HCT116 (cell line): ENCODE measurements around the gene HOGA1. TPM values are rescaled to one million over a fixed set of nuclear protein-coding genes. Genes with fewer than 3 reads are reported as not detected.

Experiments
- ATAC-seq: fragments of 200-7000 bp; cut with Tn5 transposase; 2 replicates; pipeline ENCODE4 v1.9.1; 2020; ENCODE audit warnings: mild to moderate bottlenecking, moderate library complexity
- BruUV-seq: library from RNA; stranded (reverse); fragments of 400-500 nt; replicated peaks from 2 replicates; lab custom pipeline; 2021; lab: Mats Ljungman, UMichigan
- CTCF ChIA-PET: fragments of 300-600 bp; sonication (Branson Sonifier 250); formaldehyde crosslinking; loops from one replicate; lab custom pipeline; 2021; ENCODE audit warnings: antibody characterized with exemption; lab: Charles Lee
- POLR2A ChIA-PET: fragments of 300-600, 350-600 bp; sonication (Branson Sonifier 250); formaldehyde crosslinking; loops from one replicate; lab custom pipeline; 2021; ENCODE audit warnings: antibody characterized with exemption; lab: Charles Lee
- RAD21 ChIA-PET, 2 experiments: fragments of 300-600 bp; sonication (Branson Sonifier 250); formaldehyde crosslinking; loops; one replicate each; lab custom pipeline; 2023; ENCODE audit warnings: low total read pairs in 2 of 2; ENCODE audit not compliant: uncharacterized antibody in 2 of 2, unreplicated experiment in 2 of 2, low non-redundant PET in 1 of 2; lab: Charles Lee
- DNase-seq: peaks from one replicate; pipeline ENCODE4 v3.0.0-alpha.2; 2010; ENCODE audit warnings: low read depth, low spot score
- H2AFZ ChIP-seq: fragments of 200-600 bp; shearing (Covaris generic), sonication (generic); 2 replicates; pipeline ENCODE4 v1.6.1; 2017; ENCODE audit warnings: low read depth, mixed run types, mixed read lengths, antibody characterized with exemption, low read length; ENCODE audit not compliant: poor library complexity, severe bottlenecking
- H3K27ac ChIP-seq: 2 replicates; pipeline ENCODE4 v1.5.1; 2012; ENCODE audit warnings: low read depth, low read length
- H3K27me3 ChIP-seq: fragments of 200-600 bp; sonication (generic); 2 replicates; pipeline ENCODE4 v1.6.1; 2016; ENCODE audit warnings: mixed run types, low read length, mixed read lengths; ENCODE audit not compliant: insufficient read depth
- H3K36me3 ChIP-seq, 2 experiments: fragments of 200-500 bp in 1 of 2; fragments of 200-600 bp in 1 of 2; sonication (Bioruptor generic) in 1 of 2; sonication (generic) in 1 of 2; 2 replicates each; pipeline versions ENCODE4 v1.5.1 to v1.6.1; 2014 to 2016; ENCODE audit warnings: low read length in 2 of 2, inconsistent platforms in 1 of 2, mixed read lengths in 1 of 2, mixed run types in 1 of 2; ENCODE audit not compliant: insufficient read depth in 2 of 2, control insufficient read depth in 1 of 2
- H3K4me1 ChIP-seq, 2 experiments: fragments of 200-600 bp in 1 of 2; sonication (generic) in 1 of 2; 2 replicates each; pipeline versions ENCODE4 v1.5.1 to v1.6.1; 2012 to 2017; ENCODE audit warnings: low read length in 2 of 2, inconsistent platforms in 1 of 2, mild to moderate bottlenecking in 1 of 2, mixed read lengths in 1 of 2, mixed run types in 1 of 2, moderate library complexity in 1 of 2; ENCODE audit not compliant: insufficient read depth in 2 of 2, control insufficient read depth in 1 of 2
- H3K4me2 ChIP-seq: fragments of 200-600 bp; sonication (generic); 2 replicates; pipeline ENCODE4 v1.6.1; 2017; ENCODE audit warnings: mixed run types, low read length, mixed read lengths
- H3K4me3 ChIP-seq, 2 experiments: fragments of 200-600 bp in 1 of 2; sonication (generic) in 1 of 2; replicated peaks in 1 of 2; 2 replicates each; pipeline ENCODE4 v1.5.1; 2011 to 2016; ENCODE audit warnings: low read length in 2 of 2, control low read depth in 1 of 2, low read depth in 1 of 2, mild to moderate bottlenecking in 1 of 2, mixed read lengths in 1 of 2, mixed run types in 1 of 2
- H3K79me2 ChIP-seq: fragments of 200-600 bp; sonication (generic); 2 replicates; pipeline ENCODE4 v1.6.1; 2017; ENCODE audit warnings: mild to moderate bottlenecking, mixed run types, low read length, moderate library complexity, mixed read lengths; ENCODE audit not compliant: insufficient read depth
- H3K9ac ChIP-seq: fragments of 200-600 bp; sonication (generic); 2 replicates; pipeline ENCODE4 v1.6.1; 2016; ENCODE audit warnings: low read length, mixed read lengths
- H3K9me2 ChIP-seq: fragments of 200-600 bp; sonication (generic), shearing (Covaris generic); 2 replicates; pipeline ENCODE4 v1.6.1; 2017; ENCODE audit warnings: mixed run types, mild to moderate bottlenecking, moderate library complexity; ENCODE audit not compliant: insufficient read depth
- H3K9me3 ChIP-seq, 2 experiments: fragments of 200-500 bp in 1 of 2; fragments of 200-600 bp in 1 of 2; sonication (Bioruptor generic) in 1 of 2; sonication (generic) in 1 of 2; 2 replicates each; pipeline ENCODE4 v1.6.1; 2014 to 2017; ENCODE audit warnings: low read length in 2 of 2, mixed read lengths in 2 of 2, inconsistent platforms in 1 of 2, low read depth in 1 of 2, mild to moderate bottlenecking in 1 of 2, mixed run types in 1 of 2, moderate library complexity in 1 of 2; ENCODE audit not compliant: control insufficient read depth in 1 of 2, insufficient read depth in 1 of 2
- H4K20me1 ChIP-seq: fragments of 200-600 bp; sonication (generic), shearing (Covaris generic); 2 replicates; pipeline ENCODE4 v1.6.1; 2017; ENCODE audit warnings: mixed run types, mild to moderate bottlenecking, moderate library complexity; ENCODE audit not compliant: insufficient read depth
- CBX3 ChIP-seq: IDR thresholded peaks from 2 replicates; pipeline ENCODE4 v1.6.1; 2012; ENCODE audit warnings: low read depth
- CTCF ChIP-seq, 3 experiments: fragments of 200-600 bp in 1 of 3; sonication (generic) in 1 of 3; IDR thresholded peaks in 2 of 3; conservative IDR thresholded peaks in 1 of 3; 2 replicates each; pipeline ENCODE4 v1.5.1; 2012 to 2017; ENCODE audit warnings: low read depth in 2 of 3, low read length in 2 of 3, antibody characterized with exemption in 1 of 3, borderline replicate concordance in 1 of 3, control low read depth in 1 of 3, mild to moderate bottlenecking in 1 of 3, mixed read lengths in 1 of 3, mixed run types in 1 of 3, moderate library complexity in 1 of 3; ENCODE audit not compliant: insufficient read depth in 1 of 3
- EZH2 ChIP-seq: fragments of 200-600 bp; sonication (generic); IDR thresholded peaks from 2 replicates; pipeline ENCODE4 v1.6.1; 2017; ENCODE audit warnings: antibody characterized with exemption, mixed run types
- FOSL1 ChIP-seq: IDR thresholded peaks from 2 replicates; pipeline ENCODE4 v1.6.1; 2012; ENCODE audit warnings: low read depth
- JUND ChIP-seq: IDR thresholded peaks from 2 replicates; pipeline ENCODE4 v1.6.1; 2012
- POLR2AphosphoS5 ChIP-seq: IDR thresholded peaks from 2 replicates; pipeline ENCODE4 v1.6.1; 2011; ENCODE audit warnings: mild to moderate bottlenecking, low read depth, low read length, moderate library complexity
- SP1 ChIP-seq: IDR thresholded peaks from 2 replicates; pipeline ENCODE4 v1.6.1; 2012; ENCODE audit warnings: low read depth
- TCF7L2 ChIP-seq: IDR thresholded peaks from 2 replicates; pipeline ENCODE4 v1.7.0; 2011; ENCODE audit warnings: borderline replicate concordance, inconsistent platforms; ENCODE audit not compliant: insufficient read depth, insufficient read length; ENCODE audit errors: extremely low read depth
- YY1 ChIP-seq: IDR thresholded peaks from 2 replicates; pipeline ENCODE4 v1.6.1; 2011; ENCODE audit warnings: low read length, low read depth, moderate library complexity, mild to moderate bottlenecking; ENCODE audit not compliant: insufficient replicate concordance; ENCODE audit errors: extremely low read depth
- ZBTB33 ChIP-seq: IDR thresholded peaks from 2 replicates; pipeline ENCODE4 v1.6.1; 2011; ENCODE audit warnings: mild to moderate bottlenecking, low read length, moderate library complexity; ENCODE audit not compliant: insufficient replicate concordance; ENCODE audit errors: extremely low read depth
- intact Hi-C: fragments of 100-400 bp; cut with micrococcal nuclease; formaldehyde crosslinking; loops from 2 replicates; pipeline ENCODE4 v1.10.0; 2022
- total RNA-seq: library from RNA; stranded (reverse); gene quantifications from one replicate; pipeline ENCODE4 v1.2.1, GENCODE V29; 2021; ENCODE audit not compliant: unreplicated experiment

Gene HOGA1
- total RNA-seq, 1 experiment from 2014 or later = 1.6 TPM

GRCh38 chr10:97596101-97597082 is 12.2 kb downstream of the HOGA1 start:
- Histone ChIP-seq H3K9ac (peak overlapping the region; percentile 42), H4K20me1 (no peaks in the 10 kb centered on the region), H3K4me3 (peak overlapping the region in 1 of 2 experiments; percentile 17; a peak in 3 of 4 replicates), H3K79me2 (no peaks in the 10 kb centered on the region), H3K4me1 (peaks cover 27 to 37% of the 10 kb centered on the region in 2 experiments), H3K27me3 (no peaks in the 10 kb centered on the region), H3K9me2 (no peaks in the 10 kb centered on the region), H3K4me2 (peak overlapping the region; percentile 68), H3K27ac (peak overlapping the region; percentile 65), H2AFZ (peak overlapping the region; percentile 1), H3K36me3 (no peaks in the 10 kb centered on the region), H3K9me3 (no peaks in the 10 kb centered on the region)
- POLR2A ChIA-PET = interaction anchor here (1.0 to 1.3 kb wide), 3 partner anchors 9 to 25 kb away, joined by 3 to 5 read pairs (median 4); partner anchors contain the start of gene HOGA1
- peak; percentile 65 for DNase-seq
- BruUV-seq = no TSS peak
- CTCF ChIA-PET = interaction anchor here (1.5 to 1.6 kb wide), 3 partner anchors 12 to 24 kb away, joined by 3 to 9 read pairs (median 6); partner anchors contain the start of genes ANKRD2 and HOGA1
- RAD21 ChIA-PET = interaction anchor here in 1 of 2 experiments (0.8 to 0.9 kb wide), 2 partner anchors 16 to 17 kb away, joined by 3 read pairs; no protein-coding TSS in a partner anchor
- TF ChIP-seq ZBTB33 (peak; percentile 41), CTCF (IDR thresholded peaks at IDR 0.05 in 2 of 3, conservative IDR thresholded peaks at IDR 0.05 in 1 of 3; ENCODE audit: borderline replicate concordance in 1 of 3, insufficient read depth in 1 of 3, low read depth in 2 of 3, low read length in 2 of 3) (no peak), SP1 (peak; percentile 81), TCF7L2 (peak; percentile 80), FOSL1 (peak; percentile 85), EZH2 (no peak), POLR2AphosphoS5 (peak; percentile 59), JUND (peak; percentile 88), YY1 (no peak), CBX3 (peak; percentile 46; the same call in 1 of the 2 replicates)
- intact Hi-C loops = no loop called here
- ATAC-seq = peak; percentile 83
